Adipocyte (in vitro differentiated cells): Measurements from ENCODE around the gene FRMPD2.

Source experiments
- DNase-seq: peaks from one replicate; pipeline ENCODE4 v3.0.0-alpha.2; 2015; ENCODE audit warnings: low read depth
- H3K27me3 ChIP-seq: replicated peaks from 2 replicates; pipeline ENCODE4 v1.7.0; 2013; ENCODE audit warnings: mild to moderate bottlenecking, low read length, moderate library complexity; ENCODE audit not compliant: control insufficient read depth, insufficient read depth
- H3K36me3 ChIP-seq: 2 replicates; pipeline ENCODE4 v1.7.0; 2013; ENCODE audit warnings: low read length, mild to moderate bottlenecking, moderate library complexity; ENCODE audit not compliant: control insufficient read depth, insufficient read depth, severe bottlenecking
- H3K4me1 ChIP-seq: 2 replicates; pipeline ENCODE4 v1.7.0; 2013; ENCODE audit warnings: mild to moderate bottlenecking, low read length, moderate library complexity; ENCODE audit not compliant: control insufficient read depth, insufficient read depth
- H3K4me3 ChIP-seq: 2 replicates; pipeline ENCODE4 v1.7.0; 2013; ENCODE audit warnings: mild to moderate bottlenecking, low read length, moderate library complexity
- H3K9ac ChIP-seq: 2 replicates; pipeline ENCODE4 v1.7.0; 2013; ENCODE audit warnings: mild to moderate bottlenecking, low read length, moderate library complexity
- H3K9me3 ChIP-seq: 2 replicates; pipeline ENCODE4 v1.7.0; 2013; ENCODE audit warnings: mild to moderate bottlenecking, low read length, moderate library complexity; ENCODE audit not compliant: control insufficient read depth

Gene FRMPD2

GRCh38 chr10:48272682-48273081 is 1.8 kb downstream of the FRMPD2 start:
- Histone ChIP-seq H3K9ac (no peak overlapping the region), H3K27me3 (peaks cover 48% of the 10 kb centered on the region), H3K4me1 (no peaks in the 10 kb centered on the region), H3K9me3 (peaks cover 3% of the 10 kb centered on the region), H3K36me3 (no peaks in the 10 kb centered on the region), H3K4me3 (no peak overlapping the region)
- no peak for DNase-seq

- Histone ChIP-seq H3K4me1 (no peaks in the 10 kb centered on the region), H3K36me3 (no peaks in the 10 kb centered on the region), H3K9ac (no peak overlapping the region), H3K4me3 (no peak overlapping the region), H3K27me3 (peaks cover 48% of the 10 kb centered on the region), H3K9me3 (peaks cover 3% of the 10 kb centered on the region)
- DNase-seq: no peak
Observed at GRCh38 chr10:48271047-48271730, 3.3 kb downstream of the FRMPD2 start.

GRCh38 chr10:48266528-48266927 is 8.0 kb downstream of the FRMPD2 start:
- no peak for DNase-seq
- no peak overlapping the region for H3K9ac ChIP-seq

GRCh38 chr10:48258105-48258504 is 16.4 kb downstream of the FRMPD2 start:
- DNase-seq: no peak
- Histone ChIP-seq H3K9ac (no peak overlapping the region), H3K27me3 (peaks cover 7% of the 10 kb centered on the region), H3K4me1 (no peaks in the 10 kb centered on the region), H3K4me3 (no peak overlapping the region), H3K36me3 (no peaks in the 10 kb centered on the region), H3K9me3 (peaks cover 8% of the 10 kb centered on the region)

More at GRCh38 chr10:48266528-48266927, 8.0 kb downstream of the FRMPD2 start:
- Histone ChIP-seq H3K4me3 (no peak overlapping the region), H3K4me1 (no peaks in the 10 kb centered on the region), H3K36me3 (no peaks in the 10 kb centered on the region), H3K27me3 (peaks cover 21% of the 10 kb centered on the region), H3K9me3 (peaks cover 3% of the 10 kb centered on the region)

- Histone ChIP-seq H3K9me3 (peaks cover 8% of the 10 kb centered on the region), H3K27me3 (peaks cover 7% of the 10 kb centered on the region), H3K4me3 (no peak overlapping the region), H3K36me3 (no peaks in the 10 kb centered on the region), H3K9ac (no peak overlapping the region), H3K4me1 (no peaks in the 10 kb centered on the region)
- DNase-seq: no peak
Observed at GRCh38 chr10:48257407-48257961, 17.0 kb downstream of the FRMPD2 start.

GRCh38 chr10:48255722-48256121 is 18.8 kb downstream of the FRMPD2 start:
- Histone ChIP-seq H3K4me3 (no peak overlapping the region), H3K9me3 (peaks cover 7% of the 10 kb centered on the region), H3K27me3 (peaks cover 7% of the 10 kb centered on the region), H3K9ac (no peak overlapping the region), H3K4me1 (no peaks in the 10 kb centered on the region), H3K36me3 (no peaks in the 10 kb centered on the region)
- DNase-seq: no peak

GRCh38 chr10:48254750-48255512 is 19.6 kb downstream of the FRMPD2 start:
- Histone ChIP-seq H3K9me3 (peaks cover 4% of the 10 kb centered on the region), H3K36me3 (no peaks in the 10 kb centered on the region), H3K4me3 (no peak overlapping the region), H3K4me1 (no peaks in the 10 kb centered on the region), H3K27me3 (peaks cover 7% of the 10 kb centered on the region), H3K9ac (no peak overlapping the region)
- no peak for DNase-seq

GRCh38 chr10:48253970-48254657 is 20.4 kb downstream of the FRMPD2 start:
- no peak for DNase-seq
- H3K9me3 ChIP-seq: no peaks in the 10 kb centered on the region
- no peaks in the 10 kb centered on the region for H3K4me1 ChIP-seq

GRCh38 chr10:48252354-48252650 is 22.2 kb downstream of the FRMPD2 start:
- DNase-seq: no peak
- Histone ChIP-seq H3K9ac (no peak overlapping the region), H3K4me3 (no peak overlapping the region)

More at GRCh38 chr10:48253970-48254657, 20.4 kb downstream of the FRMPD2 start:
- H3K4me3 ChIP-seq: no peak overlapping the region
- peaks cover 7% of the 10 kb centered on the region for H3K27me3 ChIP-seq
- H3K9ac ChIP-seq: no peak overlapping the region
- H3K36me3 ChIP-seq: no peaks in the 10 kb centered on the region

GRCh38 chr10:48251525-48252353 is 22.8 kb downstream of the FRMPD2 start:
- Histone ChIP-seq H3K36me3 (no peaks in the 10 kb centered on the region), H3K4me1 (no peaks in the 10 kb centered on the region), H3K9ac (no peak overlapping the region), H3K4me3 (no peak overlapping the region), H3K27me3 (peaks cover 2% of the 10 kb centered on the region), H3K9me3 (no peaks in the 10 kb centered on the region)
- no peak for DNase-seq

More at GRCh38 chr10:48252354-48252650, 22.2 kb downstream of the FRMPD2 start:
- no peaks in the 10 kb centered on the region for H3K4me1 ChIP-seq
- H3K36me3 ChIP-seq: no peaks in the 10 kb centered on the region
- no peaks in the 10 kb centered on the region for H3K27me3 ChIP-seq
- no peaks in the 10 kb centered on the region for H3K9me3 ChIP-seq
